OCI-LY3 (cell line): ENCODE results near the gene INSRR.

Experiments used
- CTCF ChIP-seq: fragments of 200-600, 300-600 bp; sonication (generic); IDR thresholded peaks from 2 replicates; pipeline ENCODE4 v1.5.1; 2014; ENCODE audit warnings: antibody characterized with exemption, low read length, low read depth
- EZH2phosphoT487 ChIP-seq: fragments of 200-600 bp; shearing (Covaris generic); IDR thresholded peaks from 2 replicates; pipeline ENCODE4 v1.6.1; 2018; ENCODE audit warnings: antibody characterized with exemption, mixed run types, low read depth

GRCh38 chr1:156897078-156897825, 38.3 kb upstream of the INSRR start:
- TF ChIP-seq CTCF (no peak), EZH2phosphoT487 (no peak)
